CD14-positive monocyte (primary cell): ENCODE data around the gene AJAP1. TPM values are rescaled to one million over a fixed set of nuclear protein-coding genes. Genes with fewer than 3 reads are reported as not detected.
A peak's percentile ranks its signal among the peaks of the same experiment; 100 is the strongest.

Experiments used
- DNase-seq, 3 donors: peaks; one replicate each; pipeline ENCODE4 v3.0.0-alpha.2; 2011 to 2022
- H2AFZ ChIP-seq: 2 replicates; pipeline ENCODE4 v1.6.0; 2012; ENCODE audit warnings: mild to moderate bottlenecking, low read depth, low read length, inconsistent platforms; ENCODE audit not compliant: insufficient read depth, poor library complexity, severe bottlenecking
- H3K27ac ChIP-seq, 2 donors: 1 replicate in 1 of 2; 2 replicates in 1 of 2; pipeline ENCODE4 v1.5.1; 2012 to 2013; ENCODE audit warnings: low read length in 2 of 2, control low read depth in 1 of 2, inconsistent platforms in 1 of 2, low read depth in 1 of 2, mild to moderate bottlenecking in 1 of 2
- H3K27me3 ChIP-seq, 2 donors: one replicate each; pipeline versions ENCODE4 v1.6.0 to v1.6.1; 2011 to 2013; ENCODE audit warnings: low read length in 2 of 2; ENCODE audit not compliant: control insufficient read depth in 2 of 2, insufficient read depth in 2 of 2
- H3K36me3 ChIP-seq, 2 donors: replicated peaks in 1 of 2; 1 replicate in 1 of 2; 2 replicates in 1 of 2; pipeline versions ENCODE4 v1.5.1 to v1.6.1; 2012 to 2013; ENCODE audit warnings: low read length in 2 of 2, control low read depth in 1 of 2, inconsistent platforms in 1 of 2, mild to moderate bottlenecking in 1 of 2; ENCODE audit not compliant: insufficient read depth in 2 of 2, control insufficient read depth in 1 of 2
- H3K4me1 ChIP-seq, 2 donors: 1 replicate in 1 of 2; 2 replicates in 1 of 2; pipeline versions ENCODE4 v1.5.1 to v1.6.1; 2012 to 2013; ENCODE audit warnings: low read length in 2 of 2, control low read depth in 1 of 2, inconsistent platforms in 1 of 2, mild to moderate bottlenecking in 1 of 2, moderate library complexity in 1 of 2; ENCODE audit not compliant: insufficient read depth in 2 of 2, control insufficient read depth in 1 of 2
- H3K4me2 ChIP-seq: replicated peaks from 2 replicates; pipeline ENCODE3; 2012; ENCODE audit warnings: low read length, moderate library complexity, mild to moderate bottlenecking; ENCODE audit not compliant: poor library complexity, severe bottlenecking; ENCODE audit errors: extremely low read depth
- H3K4me3 ChIP-seq, 3 experiments: fragments of 200-600 bp in 1 of 3; sonication (generic) in 1 of 3; replicated peaks in 1 of 3; 1 replicate in 2 of 3; 2 replicates in 1 of 3; pipeline ENCODE4 v1.5.1; 2011 to 2013; ENCODE audit warnings: low read length in 3 of 3, mild to moderate bottlenecking in 3 of 3, control low read depth in 2 of 3, low read depth in 2 of 3, inconsistent platforms in 1 of 3, moderate library complexity in 1 of 3
- H3K79me2 ChIP-seq: 2 replicates; pipeline ENCODE4 v1.6.0; 2012; ENCODE audit warnings: mild to moderate bottlenecking, control low read depth, inconsistent platforms, low read length, moderate library complexity; ENCODE audit not compliant: insufficient read depth
- H3K9ac ChIP-seq: 2 replicates; pipeline ENCODE4 v1.6.0; 2017; ENCODE audit warnings: low read length, mild to moderate bottlenecking; ENCODE audit not compliant: insufficient read depth, poor library complexity, severe bottlenecking
- H3K9me3 ChIP-seq, 2 donors: replicated peaks in 1 of 2; 1 replicate in 1 of 2; 2 replicates in 1 of 2; pipeline versions ENCODE4 v1.5.1 to v1.6.1; 2012 to 2013; ENCODE audit warnings: low read length in 2 of 2, control low read depth in 1 of 2; ENCODE audit not compliant: control insufficient read depth in 1 of 2, insufficient read depth in 1 of 2
- H4K20me1 ChIP-seq: 2 replicates; pipeline ENCODE4 v1.6.0; 2012; ENCODE audit warnings: mild to moderate bottlenecking, low read length, control low read depth, moderate library complexity; ENCODE audit not compliant: insufficient read depth
- H3K27ac Mint-ChIP-seq, 7 donors: one replicate each; pipeline ENCODE4 v1.8.0; 2020; ENCODE audit warnings: mild to moderate bottlenecking in 7 of 7, mixed read lengths in 7 of 7, moderate library complexity in 6 of 7, inconsistent platforms in 2 of 7
- H3K27me3 Mint-ChIP-seq, 3 donors: one replicate each; pipeline ENCODE4 v1.8.0; 2021 to 2022; ENCODE audit warnings: low read depth in 3 of 3, mild to moderate bottlenecking in 3 of 3, mixed read lengths in 3 of 3, moderate library complexity in 3 of 3, inconsistent platforms in 1 of 3
- H3K36me3 Mint-ChIP-seq, 2 donors: one replicate each; pipeline ENCODE4 v1.8.0; 2020; ENCODE audit warnings: mixed read lengths in 2 of 2, inconsistent platforms in 1 of 2, mild to moderate bottlenecking in 1 of 2
- H3K4me1 Mint-ChIP-seq: one replicate; pipeline ENCODE4 v1.8.0; 2020; ENCODE audit warnings: mild to moderate bottlenecking, mixed read lengths
- H3K4me3 Mint-ChIP-seq, 2 donors: one replicate each; pipeline ENCODE4 v1.8.0; 2020; ENCODE audit warnings: mild to moderate bottlenecking in 2 of 2, mixed read lengths in 2 of 2, moderate library complexity in 1 of 2
- H3K9me3 Mint-ChIP-seq, 7 donors: one replicate each; pipeline ENCODE4 v1.8.0; 2020 to 2022; ENCODE audit warnings: mixed read lengths in 7 of 7, mild to moderate bottlenecking in 6 of 7, moderate library complexity in 6 of 7, inconsistent platforms in 2 of 7
- CTCF ChIP-seq: fragments of 200-600 bp; IDR thresholded peaks from one replicate; pipeline ENCODE4 v1.8.0; 2022; ENCODE audit warnings: antibody characterized with exemption, mild to moderate bottlenecking
- WGBS: methylation state at CpG from one replicate; pipeline ENCODE4 v1.1.5; 2013; ENCODE audit warnings: missing lambda C conversion rate; ENCODE audit not compliant: insufficient coverage; 5-methylcytosine and 5-hydroxymethylcytosine counted together
- intact Hi-C, 2 donors: fragments of 100-400 bp; cut with micrococcal nuclease; formaldehyde crosslinking; loops; one replicate each; pipeline versions ENCODE4 v1.15.0 to v1.15.1; 2023
- polyA plus RNA-seq, 3 donors: library from polyadenylated mRNA; depleted of rRNA in 1 of 3; unstranded in 2 of 3; stranded (reverse) in 1 of 3; fragments of 300-500 nt in 2 of 3; fragments of >200 nt in 1 of 3; fragmentation: Illumina TruSeq in 2 of 3; gene quantifications; 1 replicate in 2 of 3; 2 replicates in 1 of 3; pipeline ENCODE4 v1.2.3, GENCODE V29; 2012 to 2021

The AJAP1 gene
- polyA plus RNA-seq, 3 donors = not detected

GRCh38 chr1:4703646-4704045 lies 49.2 kb downstream of the AJAP1 start:
- no peak overlapping the region for H2AFZ ChIP-seq
- no peaks in the 10 kb centered on the region for H3K36me3 ChIP-seq
- H3K4me1 ChIP-seq = no peaks in the 10 kb centered on the region
- Mint-ChIP-seq H3K27me3 (peaks cover 0 to 1% (median 0%) of the 10 kb centered on the region in 3 donors), H3K9me3 (peaks cover 0 to 3% (median 0%) of the 10 kb centered on the region in 7 donors), H3K27ac (peak overlapping the region in 1 of 7 donors; percentile 21), H3K4me3 (no peak overlapping the region), H3K4me1 (no peaks in the 10 kb centered on the region), H3K36me3 (no peaks in the 10 kb centered on the region)
- DNase-seq = no peak
- H3K27me3 ChIP-seq = no peaks in the 10 kb centered on the region
- H3K4me3 ChIP-seq = no peak overlapping the region
- no peak overlapping the region for H3K27ac ChIP-seq
- 58% methylated on average over 2 of the region's 6 CpGs for WGBS
- H3K9ac ChIP-seq = no peak overlapping the region
- H4K20me1 ChIP-seq = no peaks in the 10 kb centered on the region
- TF ChIP-seq CTCF = no peak
- no peak overlapping the region for H3K4me2 ChIP-seq
- intact Hi-C loops = no loop called here
- no peaks in the 10 kb centered on the region for H3K9me3 ChIP-seq
- H3K79me2 ChIP-seq = no peaks in the 10 kb centered on the region

- H3K4me2 ChIP-seq = no peak overlapping the region
- no peak overlapping the region for H3K9ac ChIP-seq
- intact Hi-C loops = no loop called here
- H4K20me1 ChIP-seq = no peaks in the 10 kb centered on the region
- H3K36me3 Mint-ChIP-seq = no peaks in the 10 kb centered on the region
- peaks cover 0 to 3% of the 10 kb centered on the region in 2 donors for H3K9me3 ChIP-seq
- H3K36me3 ChIP-seq = no peaks in the 10 kb centered on the region
- peaks cover 17 to 29% (median 20%) of the 10 kb centered on the region in 3 donors for H3K27me3 Mint-ChIP-seq
- no peaks in the 10 kb centered on the region for H3K79me2 ChIP-seq
- H3K27ac ChIP-seq = no peak overlapping the region
- no peak overlapping the region for H3K27ac Mint-ChIP-seq
- H3K4me1 Mint-ChIP-seq = no peaks in the 10 kb centered on the region
- no peak overlapping the region for H2AFZ ChIP-seq
- no peak for DNase-seq
- peaks cover 0 to 2% (median 0%) of the 10 kb centered on the region in 7 donors for H3K9me3 Mint-ChIP-seq
- TF ChIP-seq CTCF = no peak
- 82% methylated on average over 4 of the region's 5 CpGs for WGBS
- no peak overlapping the region for H3K4me3 ChIP-seq
- H3K4me1 ChIP-seq = no peaks in the 10 kb centered on the region
- H3K27me3 ChIP-seq = peaks cover 0 to 20% of the 10 kb centered on the region in 2 donors
- no peak overlapping the region for H3K4me3 Mint-ChIP-seq
Observed at GRCh38 chr1:4708840-4709507, 54.6 kb downstream of the AJAP1 start.
